ENCODE results near the gene SYNC.

GRCh38 chr1:32647308-32648134 lies 55.0 kb downstream of the SYNC start:
- no peak for TF ChIP-seq CTCF (IDR thresholded peaks at IDR 0.05; ENCODE audit: control extremely low read depth in 1 of 3, insufficient read depth in 1 of 3, low read depth in 1 of 3, low read length in 3 of 3)
- TF ChIP-seq CEBPB (IDR thresholded peaks at IDR 0.05; ENCODE audit: low read depth, low read length) = no peak
- no peak for TF ChIP-seq MAFK (IDR thresholded peaks at IDR 0.05; ENCODE audit: low read depth, low read length)
- no peak for TF ChIP-seq POLR2A (IDR thresholded peaks at IDR 0.05; ENCODE audit: control extremely low read depth in 1 of 2, low read depth in 2 of 2, low read length in 2 of 2)
- TF ChIP-seq POLR2AphosphoS5 (IDR thresholded peaks at IDR 0.05; ENCODE audit: low read depth, low read length) = no peak
- no peak for TF ChIP-seq CREB1 (IDR thresholded peaks at IDR 0.05)
- TF ChIP-seq USF2 (IDR thresholded peaks at IDR 0.05; ENCODE audit: low read length) = no peak
- TF ChIP-seq EGR1 (IDR thresholded peaks at IDR 0.05; ENCODE audit: borderline replicate concordance, low read depth, low read length) = no peak
- no peak for TF ChIP-seq GABPA (IDR thresholded peaks at IDR 0.05; ENCODE audit: borderline replicate concordance, insufficient read depth, low read length)
- TF ChIP-seq EZH2 (IDR thresholded peaks at IDR 0.05; ENCODE audit: low read depth, low read length, severe bottlenecking) = no peak
